ENCODE results near the gene ANKRD49.
"Not testable (repeated sequence)": the region's sequence is repeated elsewhere in the genome, so short reads cannot be mapped to it uniquely, and the experiment has no call there.

Gene ANKRD49

GRCh38 chr11:94493281-94494125 lies at the start of gene ANKRD49, which contains the start of gene MRE11:
TSS of gene ANKRD49 (plus strand) at chr11:94493984. CDS start at chr11:94496694, 2,710 bp downstream.
TSS of gene MRE11 (minus strand) at chr11:94493844. CDS start at chr11:94492801, 1,043 bp downstream.
- peak; percentile 93 for DNase-seq (ENCODE audit: low read depth)

GRCh38 chr11:94445641-94446040 lies 48.1 kb upstream of the ANKRD49 start:
- DNase-seq (ENCODE audit: low read depth): no peak

- DNase-seq (ENCODE audit: low read depth): no peak
These were observed 46.6 kb upstream of the ANKRD49 start for GRCh38 chr11:94447149-94447548.

- no peak for DNase-seq (ENCODE audit: low read depth)
These were observed 44.8 kb upstream of the ANKRD49 start for GRCh38 chr11:94449029-94449428.

- DNase-seq (ENCODE audit: low read depth): no peak
These were observed 44.3 kb upstream of the ANKRD49 start for GRCh38 chr11:94449437-94449836.

- DNase-seq (ENCODE audit: low read depth): no peak
These were observed 43.7 kb upstream of the ANKRD49 start for GRCh38 chr11:94450048-94450447.

GRCh38 chr11:94452988-94453387 lies 40.8 kb upstream of the ANKRD49 start:
- DNase-seq (ENCODE audit: low read depth): no peak

GRCh38 chr11:94454301-94454700 lies 39.5 kb upstream of the ANKRD49 start:
- DNase-seq (ENCODE audit: low read depth): no peak

GRCh38 chr11:94455861-94456260 lies 37.9 kb upstream of the ANKRD49 start:
- no peak for DNase-seq (ENCODE audit: low read depth)

GRCh38 chr11:94457118-94458029 lies 36.4 kb upstream of the ANKRD49 start:
- no peak for DNase-seq (ENCODE audit: low read depth)

GRCh38 chr11:94459576-94459975 lies 34.2 kb upstream of the ANKRD49 start:
- no peak for DNase-seq (ENCODE audit: low read depth)

- no peak for DNase-seq (ENCODE audit: low read depth)
These were observed 24.4 kb upstream of the ANKRD49 start for GRCh38 chr11:94469416-94469815.

- DNase-seq (ENCODE audit: low read depth): no peak
These were observed 20.6 kb upstream of the ANKRD49 start for GRCh38 chr11:94472916-94473799.

- no peak for DNase-seq (ENCODE audit: low read depth)
These were observed 16.2 kb upstream of the ANKRD49 start for GRCh38 chr11:94477624-94478023.

GRCh38 chr11:94481342-94481741 lies 12.4 kb upstream of the ANKRD49 start:
- no peak for DNase-seq (ENCODE audit: low read depth)

- DNase-seq (ENCODE audit: low read depth): no peak
These were observed 7.7 kb upstream of the ANKRD49 start for GRCh38 chr11:94486068-94486467.

- no peak for DNase-seq (ENCODE audit: low read depth)
These were observed 419 bp downstream of the ANKRD49 start for GRCh38 chr11:94494126-94494680.

GRCh38 chr11:94500181-94500580 lies 6.4 kb downstream of the ANKRD49 start:
- no peak for DNase-seq (ENCODE audit: low read depth)

GRCh38 chr11:94501522-94501921 lies 7.7 kb downstream of the ANKRD49 start:
- DNase-seq (ENCODE audit: low read depth): no peak

GRCh38 chr11:94504689-94505293 lies 11.0 kb downstream of the ANKRD49 start:
- DNase-seq (ENCODE audit: low read depth): no peak

GRCh38 chr11:94506513-94506912 lies 12.7 kb downstream of the ANKRD49 start:
- not testable (repeated sequence) for DNase-seq (ENCODE audit: low read depth)
